GM10248 (cell line): ENCODE results near the gene ARFIP2.

Experiments
- CTCF ChIA-PET: fragments of 300-600 bp; sonication (Branson Sonifier 250); formaldehyde crosslinking; extraction: SDS; loops from one replicate; lab custom pipeline; 2021; ENCODE audit warnings: antibody characterized with exemption; lab: Yijun Ruan, JAX
- POLR2A ChIA-PET: fragments of 350-650 bp; sonication (Branson Sonifier 250); formaldehyde crosslinking; extraction: SDS; loops from one replicate; lab custom pipeline; 2020; ENCODE audit warnings: antibody characterized with exemption; lab: Yijun Ruan, JAX
- DNase-seq: peaks from one replicate; pipeline ENCODE4 v3.0.0; 2012; ENCODE audit errors: extremely low spot score
- TF ChIP-seq, protein P1 (sequence below): IDR thresholded peaks from 2 replicates; pipeline ENCODE4 v1.5.1; 2012; ENCODE audit warnings: mild to moderate bottlenecking, low read depth; ENCODE audit errors: extremely low read depth, missing control alignments, control extremely low read depth

The ARFIP2 gene

DNA sequence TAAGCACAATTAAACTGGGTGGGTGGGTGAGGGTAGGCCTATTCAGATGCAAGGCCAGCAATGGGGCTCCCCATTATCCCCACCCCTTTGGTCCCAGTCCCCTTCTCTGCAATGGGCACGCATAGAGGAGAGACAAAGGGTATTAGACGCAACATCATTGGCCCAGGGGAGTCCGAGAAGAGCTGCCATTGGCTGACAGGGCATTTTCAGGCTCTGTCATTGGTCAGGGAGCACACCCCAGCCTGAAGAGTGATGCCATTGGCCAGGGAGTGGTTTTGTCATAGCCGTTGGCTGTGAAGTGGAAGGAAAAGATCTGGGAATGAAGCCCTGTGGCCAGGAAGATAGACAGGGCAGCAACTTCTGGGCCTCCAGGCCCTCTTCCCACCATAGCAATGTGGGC lies 4.6 kb downstream of the ARFIP2 start:
- no peak for DNase-seq
- TF ChIP-seq, protein P1, sequence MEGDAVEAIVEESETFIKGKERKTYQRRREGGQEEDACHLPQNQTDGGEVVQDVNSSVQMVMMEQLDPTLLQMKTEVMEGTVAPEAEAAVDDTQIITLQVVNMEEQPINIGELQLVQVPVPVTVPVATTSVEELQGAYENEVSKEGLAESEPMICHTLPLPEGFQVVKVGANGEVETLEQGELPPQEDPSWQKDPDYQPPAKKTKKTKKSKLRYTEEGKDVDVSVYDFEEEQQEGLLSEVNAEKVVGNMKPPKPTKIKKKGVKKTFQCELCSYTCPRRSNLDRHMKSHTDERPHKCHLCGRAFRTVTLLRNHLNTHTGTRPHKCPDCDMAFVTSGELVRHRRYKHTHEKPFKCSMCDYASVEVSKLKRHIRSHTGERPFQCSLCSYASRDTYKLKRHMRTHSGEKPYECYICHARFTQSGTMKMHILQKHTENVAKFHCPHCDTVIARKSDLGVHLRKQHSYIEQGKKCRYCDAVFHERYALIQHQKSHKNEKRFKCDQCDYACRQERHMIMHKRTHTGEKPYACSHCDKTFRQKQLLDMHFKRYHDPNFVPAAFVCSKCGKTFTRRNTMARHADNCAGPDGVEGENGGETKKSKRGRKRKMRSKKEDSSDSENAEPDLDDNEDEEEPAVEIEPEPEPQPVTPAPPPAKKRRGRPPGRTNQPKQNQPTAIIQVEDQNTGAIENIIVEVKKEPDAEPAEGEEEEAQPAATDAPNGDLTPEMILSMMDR = no peak
- ChIA-PET POLR2A (interaction anchor here (1.6 kb wide), 1 partner anchor 142 kb away, joined by 3 read pairs; the partner anchor contains the start of gene TPP1), CTCF (interaction anchor here (0.8 to 4.3 kb wide), 5 partner anchors 12 to 38 kb away, joined by 3 to 23 read pairs (median 3); no protein-coding TSS in a partner anchor)

DNA sequence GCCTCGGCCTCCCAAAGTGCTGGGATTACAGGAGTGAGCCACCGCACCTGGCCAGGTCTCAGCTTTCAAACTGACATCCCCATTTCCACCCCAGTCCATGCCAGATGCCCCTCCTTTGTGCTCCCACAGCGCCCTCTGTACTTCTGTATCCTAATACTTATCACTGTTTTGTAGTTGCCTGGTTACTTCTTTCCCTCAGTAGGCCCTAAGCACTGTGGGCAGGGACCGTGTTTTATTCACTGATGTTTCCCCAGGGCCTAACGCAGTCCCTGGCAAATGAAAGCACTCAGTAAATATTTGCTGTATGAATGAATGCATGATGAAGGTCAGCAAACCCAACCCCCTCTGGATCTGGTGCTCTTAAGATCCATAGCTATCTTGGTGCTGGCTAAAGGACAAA lies 5.2 kb downstream of the ARFIP2 start:
- POLR2A ChIA-PET = interaction anchor here (1.6 kb wide), 1 partner anchor 143 kb away, joined by 3 read pairs; the partner anchor contains the start of gene TPP1
- DNase-seq = no peak
- TF ChIP-seq, protein P1 = no peak
- CTCF ChIA-PET = interaction anchor here (0.8 to 4.3 kb wide), 7 partner anchors 11 to 97 kb away, joined by 3 to 23 read pairs (median 3); no protein-coding TSS in a partner anchor

DNA sequence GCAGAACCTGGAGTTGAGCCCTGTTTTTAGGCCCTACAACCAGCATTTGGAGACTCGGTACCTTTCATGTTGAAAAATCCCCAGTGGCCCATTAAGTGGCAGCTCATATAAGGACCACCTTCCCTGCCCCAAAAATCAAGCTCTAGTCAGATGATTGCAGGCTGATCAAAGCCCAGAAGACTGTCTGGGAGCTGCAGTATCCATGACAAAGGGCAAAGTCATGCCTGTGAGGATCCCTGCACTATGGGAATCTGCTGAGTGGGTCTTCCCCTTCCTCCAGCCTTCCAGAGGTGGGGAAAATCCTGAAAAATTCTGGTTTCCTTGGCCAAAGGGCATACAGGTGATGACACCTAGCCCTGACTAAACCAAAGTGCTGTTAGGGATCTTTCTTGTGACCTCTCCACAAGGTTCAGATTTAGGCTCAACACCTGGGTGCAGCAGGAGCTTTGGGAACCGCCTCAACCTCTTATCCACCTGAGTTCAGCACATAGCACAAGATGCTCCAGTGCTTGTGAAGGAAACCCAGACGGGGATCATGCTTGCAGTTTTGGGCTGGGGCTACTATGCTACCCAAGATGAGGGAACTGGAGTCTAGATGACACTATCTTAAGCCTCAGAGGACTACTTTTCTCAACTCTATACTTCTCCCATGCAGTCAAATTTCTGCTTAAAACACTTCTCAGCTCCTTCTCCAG lies 6.2 kb downstream of the ARFIP2 start:
- no peak for DNase-seq
- POLR2A ChIA-PET = no interaction called here
- CTCF ChIA-PET = interaction anchor here (1.2 to 4.3 kb wide), 5 partner anchors 31 to 112 kb away, joined by 3 to 23 read pairs (median 4); no protein-coding TSS in a partner anchor
- TF ChIP-seq, protein P1 = no peak

DNA sequence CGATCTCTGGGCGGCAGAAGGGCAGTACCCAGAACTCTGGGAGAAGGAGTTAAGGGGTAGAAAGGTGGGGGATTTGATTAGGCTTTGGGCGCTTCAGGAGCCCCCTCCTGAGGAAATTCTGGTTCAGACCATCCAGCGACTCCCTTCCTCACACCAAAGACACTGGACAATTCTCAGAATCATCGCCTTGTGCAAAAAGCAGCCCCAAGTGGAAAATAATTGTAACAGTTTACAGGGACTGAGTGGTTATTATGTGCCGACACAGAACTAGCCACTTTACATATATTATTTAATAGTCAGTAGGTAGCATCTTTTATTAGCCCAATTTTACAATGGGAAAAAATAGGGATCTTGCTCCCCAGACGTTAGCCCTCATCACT lies 6.7 kb downstream of the ARFIP2 start:
- TF ChIP-seq, protein P1 = no peak
- ChIA-PET CTCF (interaction anchor here (1.3 to 4.3 kb wide), 3 partner anchors 31 to 112 kb away, joined by 4 to 23 read pairs (median 9); no protein-coding TSS in a partner anchor), POLR2A (no interaction called here)
- no peak for DNase-seq

DNA sequence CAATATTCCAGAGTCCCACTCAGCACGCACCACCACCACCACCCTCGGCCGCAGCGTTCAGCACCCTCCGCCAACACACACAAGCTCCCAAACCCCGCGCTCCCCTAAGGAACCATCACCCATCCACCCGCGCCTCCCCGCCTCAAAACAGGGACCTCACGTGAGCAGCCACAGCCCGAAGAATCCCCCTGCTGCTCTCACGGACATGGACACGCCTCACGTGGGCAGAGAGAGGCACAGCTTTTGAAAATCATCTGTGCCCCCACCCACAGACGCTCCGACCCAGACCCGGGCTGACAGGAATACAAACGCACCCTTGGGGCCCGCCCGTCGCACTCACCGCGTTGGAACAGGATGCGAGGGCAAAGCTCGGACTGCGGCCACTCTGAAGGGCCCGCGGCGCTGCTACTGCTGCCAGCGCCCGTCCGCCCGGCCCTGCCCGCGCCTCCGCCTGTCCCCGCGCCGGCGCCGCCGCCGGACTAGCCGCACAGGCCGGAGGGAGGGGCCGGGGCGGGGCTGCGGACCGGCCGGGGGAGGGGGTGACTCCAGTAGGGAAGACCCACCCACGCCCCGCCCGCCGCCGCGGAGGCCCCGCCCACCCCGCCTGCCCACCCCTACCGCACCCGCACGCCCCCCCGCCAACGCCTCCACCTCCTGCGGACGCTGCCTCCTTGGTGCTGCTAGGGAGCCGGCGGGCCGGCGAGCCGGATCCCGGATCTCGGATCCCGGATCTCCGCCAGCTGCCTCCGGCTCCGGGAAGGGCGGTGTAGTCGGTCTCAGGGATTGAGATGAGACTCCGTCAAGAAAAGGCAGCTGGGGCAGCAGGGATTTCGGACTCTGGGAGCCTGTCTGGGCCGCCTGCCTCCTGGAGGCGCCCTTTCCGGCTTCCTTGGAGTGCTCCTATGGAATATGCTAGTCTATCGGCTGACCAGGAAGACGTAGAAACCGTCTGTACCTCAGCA lies 7.4 kb downstream of the ARFIP2 start, which contains the start of gene TRIM3:
Gene TRIM3, minus strand, starts transcription at position 491 of the 962 bp plus-strand sequence. CDS start 8,246 bp downstream, outside the sequence.
- TF ChIP-seq, protein P1 = no peak
- CTCF ChIA-PET = interaction anchor here (1.1 to 4.3 kb wide), 3 partner anchors 17 to 95 kb away, joined by 3 to 23 read pairs (median 15); no protein-coding TSS in a partner anchor
- POLR2A ChIA-PET = no interaction called here
- DNase-seq = peak; percentile 94

DNA sequence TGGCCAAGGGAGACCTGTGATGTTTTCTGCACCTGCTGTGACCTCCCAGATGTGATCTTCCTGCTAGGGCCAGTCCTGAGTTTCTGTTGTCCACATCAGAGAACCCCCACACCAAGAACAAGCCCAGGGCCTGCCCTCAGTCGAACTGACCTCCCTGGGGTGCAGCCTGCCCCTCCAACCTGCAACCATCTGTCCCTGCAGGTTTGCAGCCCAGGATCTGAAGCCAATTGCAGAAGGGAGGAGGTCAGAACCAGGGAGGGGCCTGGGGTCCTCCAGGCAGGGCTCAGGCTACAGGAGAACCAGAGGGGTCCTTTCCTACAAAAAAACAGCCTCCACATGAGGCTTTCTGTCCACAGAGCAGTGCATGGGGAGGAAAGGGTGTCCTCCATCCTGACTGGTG lies 8.2 kb downstream of the ARFIP2 start:
- DNase-seq = no peak
- ChIA-PET POLR2A (no interaction called here), CTCF (interaction anchor here (1.1 to 4.3 kb wide), 3 partner anchors 16 to 94 kb away, joined by 3 to 23 read pairs (median 15); no protein-coding TSS in a partner anchor)
- TF ChIP-seq, protein P1 = no peak
